GM12892 (cell line): ENCODE data around the gene ERBB4.

Experiments used
- POLR2A ChIP-seq: IDR thresholded peaks from 2 replicates; pipeline ENCODE4 v1.6.1; 2011; ENCODE audit warnings: low read depth, low read length, control low read depth
- POLR2AphosphoS5 ChIP-seq: IDR thresholded peaks from 2 replicates; pipeline ENCODE4 v1.6.1; 2011; ENCODE audit warnings: low read depth, low read length, control low read depth
- TAF1 ChIP-seq: IDR thresholded peaks from 2 replicates; pipeline ENCODE4 v1.6.1; 2011; ENCODE audit warnings: low read depth, mild to moderate bottlenecking, control low read depth, low read length, borderline replicate concordance

DNA sequence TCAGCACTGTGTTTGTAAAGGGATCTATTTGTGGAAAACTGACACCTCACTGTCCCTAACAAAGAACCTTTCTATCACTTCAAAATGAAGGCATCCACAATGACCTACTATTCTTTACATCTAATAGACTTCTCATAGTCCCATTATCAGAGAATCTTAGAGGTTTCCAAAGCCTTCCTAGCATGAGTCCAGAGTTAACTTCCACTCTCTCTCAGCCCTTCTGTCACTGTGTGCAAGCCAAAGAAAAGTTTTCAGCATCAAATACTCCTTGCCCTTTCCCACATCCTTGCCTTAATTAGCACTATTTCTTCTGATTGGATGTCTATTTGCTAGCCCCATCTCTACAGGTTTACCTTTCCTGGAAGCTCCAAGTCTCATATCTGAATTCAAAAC lies 178.5 kb downstream of the ERBB4 start:
- TF ChIP-seq POLR2A, result no peak
- TF ChIP-seq TAF1, result no peak
- no peak for TF ChIP-seq POLR2AphosphoS5
